Measurements from ENCODE around the gene GAMT. TPM values are rescaled to one million over a fixed set of nuclear protein-coding genes. Genes with fewer than 3 reads are reported as not detected.

Gene GAMT
- total and polyA plus RNA-seq, 5 experiments from 2014 or later: 14.0 to 33.6 (median 29.4) TPM

DNA sequence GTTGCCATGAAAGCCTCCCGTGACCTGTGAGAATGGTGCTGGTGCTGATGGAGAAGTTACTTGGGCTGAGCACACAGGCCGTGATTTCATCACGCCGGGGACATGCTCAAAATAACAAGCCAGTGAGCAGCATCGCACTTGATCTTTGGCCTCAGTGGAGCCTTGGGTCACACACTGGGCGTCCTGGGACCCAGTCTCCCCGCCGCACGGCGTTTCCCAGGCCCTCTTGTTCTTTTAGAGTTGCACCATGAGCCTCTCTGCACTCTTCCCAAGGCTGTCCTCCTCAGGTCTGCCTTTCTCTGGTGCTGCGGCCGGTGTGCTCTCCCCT, 27.1 kb downstream of the GAMT start:
- DNase-seq: no peak
- Mint-ChIP-seq H3K27ac (no peak overlapping the region), H3K27me3 (no peaks in the 10 kb centered on the region), H3K4me3 (no peak overlapping the region), H3K4me1 (peaks cover 0 to 3% (median 0%) of the 10 kb centered on the region in 4 donors), H3K9me3 (no peaks in the 10 kb centered on the region), H3K36me3 (peaks cover 0 to 33% (median 3%) of the 10 kb centered on the region in 3 donors)
- ATAC-seq: no peak
- POLR2A ChIA-PET: no interaction called here

DNA sequence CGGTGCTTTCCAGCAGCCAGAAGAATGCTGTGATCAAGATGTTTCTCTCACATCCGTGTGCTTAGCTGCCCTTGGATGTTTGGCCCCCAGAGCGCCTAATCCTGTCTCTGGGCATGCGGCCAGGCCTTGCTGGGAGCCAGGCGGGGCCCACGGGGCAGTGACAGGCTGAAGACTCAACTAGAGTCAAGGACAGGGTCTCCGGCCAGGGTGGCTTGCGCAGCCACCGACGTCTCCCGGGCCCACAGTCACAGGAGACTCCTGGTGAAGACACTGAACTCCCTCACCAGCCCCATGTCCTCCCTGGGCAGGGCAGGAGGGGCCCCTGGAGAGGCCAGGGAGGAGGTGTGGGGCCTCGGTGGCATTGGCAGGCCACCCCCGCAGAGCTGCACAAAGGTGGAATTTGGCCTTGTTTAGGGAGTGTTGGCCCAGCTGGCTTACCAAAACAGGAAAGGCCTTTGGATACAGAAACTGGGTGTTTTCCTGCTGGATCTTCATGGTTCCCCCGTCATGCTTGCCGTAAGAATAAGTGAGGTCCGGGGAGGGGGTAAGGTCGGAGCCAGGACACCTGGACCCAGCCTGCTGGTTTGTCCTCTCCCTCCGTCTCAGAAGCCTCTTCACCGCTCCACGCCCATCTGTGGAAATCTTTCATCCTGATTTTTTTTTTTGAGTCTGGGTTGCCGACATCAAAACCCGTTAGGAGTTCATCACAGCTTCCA, 27.6 kb downstream of the GAMT start:
- Mint-ChIP-seq H3K27ac (no peak overlapping the region), H3K9me3 (no peaks in the 10 kb centered on the region), H3K4me3 (no peak overlapping the region), H3K36me3 (peaks cover 0 to 33% (median 3%) of the 10 kb centered on the region in 3 donors), H3K4me1 (peaks cover 0 to 3% (median 0%) of the 10 kb centered on the region in 4 donors), H3K27me3 (no peaks in the 10 kb centered on the region)
- no peak for ATAC-seq
- DNase-seq: no peak
- POLR2A ChIA-PET: interaction anchor here (0.5 to 1.5 kb wide), 2 partner anchors 104 to 105 kb away, joined by 3 to 6 read pairs; no protein-coding TSS in a partner anchor

DNA sequence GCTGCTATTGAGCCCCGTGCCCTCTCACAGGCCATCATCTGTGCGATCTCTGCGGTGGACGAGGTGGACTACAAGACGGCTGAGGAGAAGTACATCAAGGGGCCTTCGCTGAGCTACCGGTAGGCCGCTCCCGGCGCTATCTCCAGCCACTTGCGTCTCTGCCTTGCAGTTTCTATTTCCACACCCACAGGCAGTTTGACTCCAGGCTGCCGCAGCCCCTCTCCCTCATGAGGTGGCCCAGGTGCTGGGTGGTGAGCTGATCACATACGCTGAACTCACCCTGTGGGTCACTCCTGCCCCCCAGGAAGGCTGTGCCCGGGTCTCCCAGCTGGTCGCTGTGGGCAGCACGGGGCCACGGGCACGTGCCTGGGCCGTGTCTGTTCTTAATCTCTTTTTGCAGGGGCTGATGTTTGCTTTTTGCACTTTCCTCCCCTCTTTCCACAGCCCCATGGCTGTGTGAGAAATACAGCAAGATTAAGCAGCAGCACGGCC, 28.3 kb downstream of the GAMT start:
- POLR2A ChIA-PET: interaction anchor here (0.5 to 1.7 kb wide), 6 partner anchors 10 to 105 kb away, joined by 3 to 7 read pairs (median 4); partner anchors contain the start of gene FAM174C
- no peaks in the 10 kb centered on the region for H3K9me3 Mint-ChIP-seq
- ATAC-seq: no peak
- H3K4me3 Mint-ChIP-seq: no peak overlapping the region
- no peak for DNase-seq
- H3K27me3 Mint-ChIP-seq: no peaks in the 10 kb centered on the region
- peaks cover 0 to 35% (median 3%) of the 10 kb centered on the region in 3 donors for H3K36me3 Mint-ChIP-seq
- H3K4me1 Mint-ChIP-seq: peaks cover 0 to 3% (median 0%) of the 10 kb centered on the region in 4 donors
- no peak overlapping the region for H3K27ac Mint-ChIP-seq

DNA sequence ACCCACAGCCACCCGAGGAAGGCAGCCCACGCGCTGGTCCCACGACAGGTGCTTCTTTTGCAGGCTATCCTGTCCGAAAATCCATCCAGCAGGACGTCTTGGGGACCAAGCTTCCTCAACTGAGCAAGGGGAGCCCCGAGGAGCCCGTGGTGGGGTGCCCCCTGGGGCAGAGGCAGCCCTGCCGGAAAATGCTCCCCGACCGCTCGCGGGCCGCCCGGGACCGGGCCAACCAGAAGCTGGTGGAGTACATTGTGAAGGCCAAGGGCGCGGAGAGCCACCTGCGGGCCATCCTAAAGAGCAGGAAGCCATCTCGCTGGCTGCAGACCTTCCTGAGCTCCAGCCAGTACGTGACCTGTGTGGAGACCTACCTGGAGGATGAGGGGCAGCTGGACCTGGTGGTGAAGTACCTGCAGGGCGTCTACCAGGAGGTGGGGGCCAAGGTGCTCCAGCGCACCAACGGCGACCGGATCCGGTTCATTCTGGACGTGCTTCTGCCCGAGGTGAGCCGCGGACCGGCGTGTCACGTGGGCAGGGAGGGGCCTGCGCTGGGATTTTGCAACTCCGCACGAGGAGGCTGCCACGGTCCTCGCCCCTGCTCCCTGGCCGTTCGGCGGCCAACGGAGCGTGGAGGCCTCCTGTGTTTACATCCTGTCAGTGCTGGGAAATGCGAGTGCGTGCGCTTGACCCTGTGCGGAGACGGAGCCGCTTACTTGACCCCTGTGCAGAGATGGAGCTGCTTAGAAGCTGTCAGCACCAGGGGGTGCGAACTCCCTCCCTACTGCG, 30.6 kb downstream of the GAMT start:
- no peaks in the 10 kb centered on the region for H3K27me3 Mint-ChIP-seq
- POLR2A ChIA-PET: interaction anchor here (0.6 to 1.6 kb wide), 4 partner anchors 12 to 595 kb away, joined by 3 to 8 read pairs (median 3); no protein-coding TSS in a partner anchor
- no peak overlapping the region for H3K4me3 Mint-ChIP-seq
- H3K9me3 Mint-ChIP-seq: no peaks in the 10 kb centered on the region
- H3K4me1 Mint-ChIP-seq: peaks cover 0 to 1% (median 0%) of the 10 kb centered on the region in 4 donors
- no peak overlapping the region for H3K27ac Mint-ChIP-seq
- H3K36me3 Mint-ChIP-seq: peaks cover 0 to 41% (median 3%) of the 10 kb centered on the region in 3 donors
- DNase-seq (no peak), ATAC-seq (no peak)

DNA sequence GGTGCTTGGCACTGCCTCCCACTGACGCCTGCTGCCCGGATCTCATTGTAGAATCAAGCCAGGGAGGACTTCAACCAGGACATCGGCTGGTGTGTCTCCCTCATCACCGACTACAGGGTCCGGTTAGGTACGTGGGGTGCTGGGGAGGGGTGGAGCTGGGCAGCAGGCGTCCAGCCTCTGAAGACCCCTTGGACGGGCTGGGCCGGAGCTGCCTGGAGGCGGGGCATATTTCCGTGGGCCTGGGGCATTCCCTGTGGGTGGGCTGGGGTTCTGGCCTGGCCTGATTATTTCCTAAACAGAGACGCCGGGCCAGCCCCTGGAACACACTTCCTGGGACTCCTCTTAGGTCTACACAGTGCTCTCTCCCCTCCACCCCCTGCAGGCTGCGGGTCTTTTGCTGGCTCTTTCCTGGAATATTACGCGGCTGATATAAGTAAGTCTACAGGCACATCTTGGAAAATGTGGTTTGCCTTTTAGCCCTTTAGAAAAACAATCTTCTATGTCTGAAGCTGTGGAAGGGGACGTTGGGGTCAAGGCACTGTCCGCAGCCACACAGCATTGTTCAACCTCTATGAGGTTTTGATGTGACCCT, 32.0 kb downstream of the GAMT start:
- H3K27ac Mint-ChIP-seq: peak overlapping the region in 1 of 10 donors; percentile 59
- peaks cover 2 to 10% (median 6%) of the 10 kb centered on the region in 4 donors for H3K4me1 Mint-ChIP-seq
- no peak for DNase-seq
- POLR2A ChIA-PET: no interaction called here
- no peak for ATAC-seq
- no peaks in the 10 kb centered on the region for H3K27me3 Mint-ChIP-seq
- no peaks in the 10 kb centered on the region for H3K9me3 Mint-ChIP-seq
- H3K36me3 Mint-ChIP-seq: peaks cover 0 to 42% (median 3%) of the 10 kb centered on the region in 3 donors
- H3K4me3 Mint-ChIP-seq: no peak overlapping the region

DNA sequence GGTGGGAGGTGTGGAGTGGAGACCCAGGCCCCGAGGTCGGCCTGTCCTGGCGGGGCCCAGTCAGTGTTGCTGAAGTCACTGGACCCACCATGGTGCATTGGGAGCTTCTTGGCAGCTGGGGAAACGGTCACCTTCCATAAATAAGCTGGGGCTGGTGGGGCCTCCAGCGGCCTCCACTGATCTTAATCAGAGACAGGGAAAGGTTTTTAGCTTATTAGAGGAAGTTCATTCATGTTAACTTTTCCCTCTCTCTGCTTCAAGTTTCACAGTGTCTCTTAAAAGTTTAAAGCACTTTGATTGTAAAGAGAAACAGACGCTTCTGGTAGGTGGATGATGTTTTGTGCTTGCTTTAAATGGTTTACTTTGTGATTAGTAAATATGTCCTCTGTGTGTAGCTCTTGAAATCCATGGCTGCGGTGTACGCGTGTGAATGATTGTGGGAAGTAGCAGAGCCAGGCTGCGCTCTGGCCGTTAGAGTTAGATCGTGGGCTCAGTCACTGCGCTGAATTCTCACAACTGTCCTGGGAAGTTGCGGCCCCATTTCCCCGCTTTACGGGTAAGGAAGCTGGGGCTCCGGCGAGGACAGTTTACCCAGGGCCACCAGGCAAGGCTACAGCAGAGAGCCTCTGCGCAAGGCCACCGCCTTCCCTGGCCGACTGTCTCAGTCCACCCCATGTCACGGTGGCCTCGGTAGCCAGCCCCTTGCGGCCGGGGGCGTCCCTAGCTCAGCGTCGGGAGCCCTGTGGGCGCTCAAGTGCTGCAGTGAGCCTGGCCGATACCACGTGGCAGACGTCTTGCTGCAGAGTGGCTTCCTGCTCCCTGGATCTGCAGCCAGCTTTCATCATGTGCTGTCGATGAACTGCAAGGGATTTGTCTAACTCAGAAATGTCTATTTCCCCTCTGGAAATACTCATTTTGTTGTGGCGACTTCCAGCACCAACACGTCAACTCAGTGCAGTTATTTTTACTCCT, 34.2 kb downstream of the GAMT start:
- Mint-ChIP-seq H3K9me3 (no peaks in the 10 kb centered on the region), H3K27me3 (no peaks in the 10 kb centered on the region), H3K36me3 (peaks cover 0 to 32% (median 4%) of the 10 kb centered on the region in 3 donors), H3K4me1 (peaks cover 13 to 31% (median 27%) of the 10 kb centered on the region in 4 donors), H3K27ac (peak overlapping the region in 1 of 10 donors; percentile 39), H3K4me3 (no peak overlapping the region)
- DNase-seq (no peak), ATAC-seq (no peak)
- POLR2A ChIA-PET: interaction anchor here (0.6 to 0.9 kb wide), 2 partner anchors 13 to 98 kb away, joined by 3 to 4 read pairs; partner anchors contain the start of gene CIRBP

DNA sequence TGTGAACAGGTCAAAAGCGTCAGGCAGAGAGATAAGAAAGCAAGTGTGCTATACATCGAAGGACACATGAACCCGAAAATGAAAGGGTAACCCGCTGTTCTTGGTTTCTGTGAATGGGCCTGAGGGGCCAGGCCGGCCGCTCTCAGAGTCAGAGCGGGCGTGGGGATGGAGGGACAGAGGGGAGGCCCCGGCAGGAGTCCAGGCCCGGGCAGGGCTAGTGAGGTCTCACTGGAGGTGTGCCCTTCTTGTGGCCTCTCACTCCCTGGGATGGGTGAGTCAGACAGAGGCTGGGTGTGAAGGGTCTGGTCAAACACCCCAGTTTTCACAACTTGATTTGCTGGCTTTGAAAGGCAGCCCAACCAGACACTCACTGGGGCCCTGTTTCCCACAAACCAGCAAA, 35.0 kb downstream of the GAMT start:
- H3K4me1 Mint-ChIP-seq: peaks cover 13 to 34% (median 31%) of the 10 kb centered on the region in 4 donors
- H3K27ac Mint-ChIP-seq: no peak overlapping the region
- POLR2A ChIA-PET: no interaction called here
- no peaks in the 10 kb centered on the region for H3K27me3 Mint-ChIP-seq
- no peak for DNase-seq
- H3K9me3 Mint-ChIP-seq: no peaks in the 10 kb centered on the region
- ATAC-seq: no peak
- peaks cover 0 to 32% (median 9%) of the 10 kb centered on the region in 3 donors for H3K36me3 Mint-ChIP-seq
- no peak overlapping the region for H3K4me3 Mint-ChIP-seq

DNA sequence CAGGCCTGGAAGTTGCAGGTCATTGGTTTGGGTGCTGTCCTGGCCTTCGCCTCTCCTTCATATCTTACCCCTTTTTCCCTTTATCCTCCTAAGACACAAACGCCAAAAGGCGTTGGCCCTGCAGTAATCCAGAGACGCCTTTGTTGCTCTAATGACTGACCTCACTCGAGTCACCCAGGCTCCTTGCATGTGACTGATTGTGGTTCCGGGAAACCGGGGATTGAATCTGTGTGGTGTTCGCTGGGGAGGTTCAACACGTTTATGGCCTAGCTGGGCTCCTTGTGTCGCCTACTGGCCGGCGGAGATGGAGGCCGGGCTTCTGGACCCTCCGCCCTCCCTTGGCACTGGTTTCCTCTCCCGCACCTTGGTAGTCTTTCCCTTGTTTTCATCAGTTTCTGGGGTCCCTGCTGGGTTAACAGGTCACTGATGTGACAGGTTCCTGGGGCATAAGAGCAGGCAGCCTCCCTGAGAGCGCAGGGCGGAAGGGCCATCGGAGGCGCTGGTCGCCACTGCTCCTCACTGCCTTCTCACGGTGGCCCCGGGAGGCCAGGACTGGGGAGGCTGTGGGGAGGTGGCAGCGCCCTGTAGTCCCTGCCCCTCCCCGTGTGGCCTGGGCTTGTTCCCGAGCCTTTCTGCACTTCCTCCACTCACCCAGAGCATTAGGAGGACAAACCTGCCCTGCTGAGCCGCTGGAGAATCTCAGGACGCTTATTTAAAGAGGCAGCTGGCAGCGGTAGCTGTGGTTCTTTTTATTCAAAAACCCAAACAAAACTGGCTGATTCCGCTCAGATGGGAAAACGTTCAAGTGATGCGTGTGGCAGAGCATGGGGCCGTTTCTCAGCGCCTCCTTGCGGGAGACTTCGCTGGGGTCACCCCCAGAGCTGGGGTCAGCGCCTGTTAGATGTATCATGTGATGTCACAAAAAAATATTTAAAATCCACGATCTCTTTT, 35.7 kb downstream of the GAMT start:
- peak overlapping the region in 2 of 10 donors; percentile 22 to 34 for H3K27ac Mint-ChIP-seq
- H3K36me3 Mint-ChIP-seq: peaks cover 0 to 35% (median 11%) of the 10 kb centered on the region in 3 donors
- DNase-seq (no peak), ATAC-seq (no peak)
- H3K27me3 Mint-ChIP-seq: no peaks in the 10 kb centered on the region
- peaks cover 13 to 34% (median 31%) of the 10 kb centered on the region in 4 donors for H3K4me1 Mint-ChIP-seq
- no peaks in the 10 kb centered on the region for H3K9me3 Mint-ChIP-seq
- POLR2A ChIA-PET: interaction anchor here (0.5 to 1.9 kb wide), 4 partner anchors 11 to 97 kb away, joined by 3 to 9 read pairs (median 5); partner anchors contain the start of gene NDUFS7
- no peak overlapping the region for H3K4me3 Mint-ChIP-seq

DNA sequence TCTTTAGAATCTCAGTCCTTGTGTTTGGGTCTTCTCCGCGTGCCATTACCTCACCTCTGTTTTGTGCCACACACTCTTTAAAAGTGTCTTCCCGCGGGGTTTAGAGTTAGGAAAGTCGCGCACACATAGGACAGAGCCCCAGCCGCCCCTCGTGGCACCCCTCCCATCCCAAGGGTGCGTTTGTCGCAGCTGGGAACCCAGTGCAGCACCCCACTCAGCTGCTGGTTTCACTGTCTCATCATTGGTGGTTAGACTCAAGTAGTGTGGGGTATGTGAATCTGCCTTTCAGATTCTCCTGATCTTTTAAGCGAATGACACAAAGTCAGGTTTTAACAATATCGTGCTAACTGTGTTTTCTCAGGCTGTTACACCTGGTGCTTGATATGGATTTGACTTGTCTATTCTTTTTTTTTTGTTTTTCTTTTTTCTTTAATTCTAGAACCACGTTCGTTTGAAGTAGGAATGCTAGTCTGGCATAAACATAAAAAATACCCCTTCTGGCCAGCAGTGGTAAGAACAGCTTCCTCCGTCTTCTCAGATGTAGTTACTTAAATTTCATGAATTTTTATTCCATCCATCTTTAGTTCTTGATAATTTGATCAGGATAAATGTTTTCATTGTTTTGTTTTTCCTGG, 37.2 kb downstream of the GAMT start:
- Mint-ChIP-seq H3K4me3 (peak overlapping the region; percentile 61 to 88 (median 83)), H3K27me3 (no peaks in the 10 kb centered on the region), H3K36me3 (peaks cover 0 to 41% (median 16%) of the 10 kb centered on the region in 3 donors), H3K4me1 (peaks cover 13 to 34% (median 31%) of the 10 kb centered on the region in 4 donors), H3K9me3 (no peaks in the 10 kb centered on the region), H3K27ac (peak overlapping the region; percentile 66 to 94 (median 86))
- POLR2A ChIA-PET: interaction anchor here (0.7 to 2.0 kb wide), 9 partner anchors 9 to 120 kb away, joined by 3 to 9 read pairs (median 4); partner anchors contain the start of genes FAM174C and NDUFS7
- peak in 6 of 10 donors; percentile 16 to 56 (median 42) for DNase-seq
- ATAC-seq: peak; percentile 72 to 79

DNA sequence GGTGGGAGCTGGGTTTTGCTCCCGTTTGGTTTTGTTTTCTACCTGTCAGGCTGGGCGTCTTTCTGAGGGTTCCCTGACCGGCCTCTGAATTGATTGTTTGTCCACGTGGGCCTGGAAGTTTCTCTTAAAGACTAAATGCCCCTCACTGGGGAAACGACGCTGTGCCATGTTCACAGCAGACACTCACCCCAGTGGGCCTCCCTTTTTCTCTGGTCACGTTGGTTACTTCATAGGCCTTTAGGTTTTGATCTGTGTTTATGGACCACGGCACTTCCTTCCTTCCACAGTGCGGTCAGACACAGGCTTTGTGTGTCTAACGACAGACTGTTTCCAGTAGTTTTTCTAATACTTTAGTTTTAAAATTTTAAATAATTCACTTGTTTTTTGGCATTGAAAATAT, 37.7 kb downstream of the GAMT start:
- DNase-seq (peak in 7 of 10 donors; percentile 27 to 59 (median 46)), ATAC-seq (peak; percentile 87 to 89)
- POLR2A ChIA-PET: interaction anchor here (0.7 to 2.0 kb wide), 7 partner anchors 9 to 119 kb away, joined by 3 to 9 read pairs (median 4); partner anchors contain the start of genes FAM174C and NDUFS7
- H3K9me3 Mint-ChIP-seq: no peaks in the 10 kb centered on the region
- peaks cover 13 to 34% (median 31%) of the 10 kb centered on the region in 4 donors for H3K4me1 Mint-ChIP-seq
- H3K4me3 Mint-ChIP-seq: peak overlapping the region; percentile 61 to 88 (median 83)
- H3K27ac Mint-ChIP-seq: peak overlapping the region; percentile 31 to 94 (median 86)
- H3K27me3 Mint-ChIP-seq: no peaks in the 10 kb centered on the region
- peaks cover 0 to 47% (median 18%) of the 10 kb centered on the region in 3 donors for H3K36me3 Mint-ChIP-seq

Measured in naive thymus-derived CD8-positive, alpha-beta T cell (primary cell).